ENCODE measurements around the gene TMEM114. TPM values are rescaled to one million over a fixed set of nuclear protein-coding genes. Genes with fewer than 3 reads are reported as not detected.

The TMEM114 gene
- polyA plus RNA-seq, 3 donors, result 0.18 to 0.21 TPM; not detected in 1

DNA sequence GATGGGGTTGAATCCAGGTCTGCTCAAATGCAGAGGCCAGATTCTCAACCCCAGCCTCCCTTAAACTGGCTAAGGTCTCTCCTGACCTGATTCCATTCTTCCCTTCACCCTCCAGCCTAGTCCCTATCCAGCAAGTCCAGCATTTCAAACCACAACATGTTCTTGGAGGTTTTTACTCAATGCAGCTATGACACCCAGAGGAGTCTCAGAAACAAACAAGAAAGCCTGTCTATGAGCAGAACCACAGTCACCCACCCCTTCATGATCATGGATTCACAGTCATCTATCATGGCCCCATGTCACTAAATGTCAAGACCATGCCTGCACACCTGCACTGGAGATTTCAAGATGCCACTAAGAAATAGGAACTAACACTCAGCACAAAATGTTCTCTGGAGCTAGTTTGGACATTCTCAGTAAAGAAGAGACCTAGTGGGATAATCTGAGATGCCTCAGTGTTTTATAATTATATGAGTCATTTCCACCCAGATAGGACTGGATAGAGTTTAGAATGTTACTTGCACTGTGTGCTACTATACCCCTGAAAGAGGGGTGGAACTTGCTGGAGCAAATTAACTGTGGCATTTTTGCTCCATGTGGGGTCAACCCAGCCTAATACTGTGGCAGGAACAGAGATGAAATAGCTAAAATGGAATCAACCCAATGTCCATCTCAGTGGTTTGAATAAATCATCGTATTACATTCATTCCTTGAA lies 21.7 kb upstream of the TMEM114 start:
- DNase-seq, result no peak

DNA sequence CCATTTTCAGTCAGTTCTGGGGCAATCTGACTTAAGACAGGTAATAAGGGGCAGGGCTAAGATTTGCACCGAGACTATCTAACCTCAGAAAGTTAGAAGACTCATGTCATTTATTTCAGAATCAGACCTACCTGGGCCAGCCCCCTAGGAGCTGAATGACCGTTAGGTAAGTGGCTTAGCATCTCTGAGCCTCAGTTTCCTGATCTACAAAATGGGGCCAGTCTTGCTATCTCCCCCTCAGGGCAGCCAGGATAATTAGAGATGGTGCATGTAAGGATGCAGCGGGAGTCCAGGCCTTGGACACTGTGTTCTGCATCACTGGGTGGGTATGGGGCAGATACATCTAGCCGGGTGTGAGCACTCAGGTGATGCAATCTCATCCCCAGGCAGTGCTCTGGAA lies 20.8 kb upstream of the TMEM114 start:
- no peak for DNase-seq

DNA sequence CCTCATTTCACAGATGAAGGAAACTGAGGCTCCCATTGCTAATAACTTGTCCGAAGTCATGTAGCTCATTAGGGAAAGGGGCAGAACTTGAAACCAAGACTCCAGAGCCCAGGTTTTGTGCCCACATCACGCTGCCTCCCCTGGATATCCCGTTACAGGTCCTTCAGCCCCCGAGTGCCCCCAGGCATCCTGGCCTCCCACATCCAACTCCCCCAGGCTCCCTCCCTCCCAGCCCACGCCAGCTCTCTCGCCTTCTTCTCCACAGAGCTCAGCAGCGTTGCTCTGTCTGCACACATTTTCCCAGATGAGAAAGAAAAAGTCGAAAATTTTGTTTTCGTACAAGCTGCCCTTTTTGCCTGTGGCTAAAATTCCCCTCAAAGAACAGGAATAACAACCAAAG lies 16.9 kb upstream of the TMEM114 start:
- DNase-seq, result no peak

DNA sequence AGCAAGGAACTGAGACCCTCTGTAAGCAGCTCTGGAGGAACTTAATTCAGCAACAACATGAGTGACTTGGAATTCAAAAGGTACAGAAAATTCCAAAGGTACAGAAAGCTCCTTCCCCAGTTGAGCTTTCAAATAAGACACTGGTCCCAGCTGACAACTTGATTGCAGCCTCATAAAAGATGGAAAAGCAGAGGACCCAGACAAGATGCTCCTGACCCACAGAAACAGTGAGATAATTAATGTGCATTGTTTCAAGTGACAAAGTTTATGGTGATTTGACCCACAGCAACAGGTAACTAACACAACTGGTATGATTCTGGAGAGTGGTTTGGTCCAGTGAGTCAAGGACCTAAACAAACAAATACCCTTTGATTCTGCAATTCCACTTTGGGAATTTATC lies 15.2 kb upstream of the TMEM114 start:
- no peak for DNase-seq

DNA sequence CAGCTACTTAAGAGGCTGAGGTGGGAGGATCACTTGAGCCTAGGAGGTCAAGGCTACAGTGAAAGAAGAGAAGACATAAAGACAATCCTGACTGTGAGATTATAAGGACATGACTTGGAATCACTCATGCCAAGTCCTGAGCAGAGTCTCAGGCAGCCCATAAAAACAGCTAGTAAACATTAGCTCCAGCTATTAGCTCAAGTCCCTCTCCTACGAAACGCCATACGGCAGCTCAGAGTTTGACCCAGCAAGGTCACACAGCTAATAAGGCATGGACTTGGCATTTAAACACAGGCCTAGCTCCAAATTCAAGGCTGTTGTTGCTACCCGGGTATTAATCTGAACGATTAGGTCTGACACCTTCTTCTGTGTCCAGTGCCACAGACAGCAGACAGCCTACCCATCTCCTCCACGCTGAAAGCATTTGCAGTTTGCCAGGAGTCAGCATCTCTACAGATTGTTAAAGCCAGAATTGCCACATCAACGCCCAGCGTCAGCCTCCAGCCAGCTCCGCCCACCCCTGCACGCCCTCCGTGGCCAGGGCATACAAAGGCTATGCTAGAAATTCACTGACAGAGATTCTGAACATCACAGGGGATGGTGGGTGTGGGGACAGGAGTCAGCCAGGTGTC lies 9.9 kb upstream of the TMEM114 start:
- no peak for DNase-seq

DNA sequence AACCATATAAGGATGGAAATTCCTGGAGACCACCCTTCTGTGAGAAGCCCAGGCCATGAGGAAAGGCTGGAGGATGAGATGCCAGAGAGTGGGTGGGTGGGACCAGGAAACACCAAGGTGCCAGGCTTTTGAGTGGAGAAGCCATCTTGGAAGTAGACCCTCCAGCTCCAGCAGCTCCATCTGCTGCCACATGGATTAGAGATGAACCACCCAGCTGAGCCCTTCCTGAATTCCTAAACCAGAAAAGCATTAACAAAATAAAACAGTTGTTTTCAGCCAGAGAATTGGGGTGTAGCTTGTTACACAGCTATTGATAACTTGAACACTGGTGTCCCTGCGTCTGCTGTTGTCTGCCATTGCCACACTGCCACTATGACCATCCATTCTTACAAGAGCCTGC lies 6.3 kb upstream of the TMEM114 start:
- DNase-seq, result no peak

DNA sequence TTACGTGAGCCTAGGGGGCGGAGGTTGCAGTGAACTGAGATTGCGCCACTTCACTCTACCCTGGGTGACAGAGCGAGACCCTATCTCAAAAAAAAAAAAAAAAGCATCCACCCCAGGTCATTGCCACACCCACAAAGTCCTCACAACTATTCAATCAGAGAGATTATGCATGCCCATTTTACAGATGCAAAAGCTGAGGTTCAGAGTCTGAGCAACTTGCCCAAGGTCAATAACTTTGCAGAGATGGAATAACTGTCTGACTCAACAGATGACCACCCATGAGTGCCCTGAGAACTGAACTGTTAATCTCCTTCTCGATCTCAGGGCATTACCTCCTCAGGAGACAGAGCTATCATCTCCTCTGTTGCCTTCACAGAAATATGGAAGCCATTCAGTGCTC lies 5.5 kb upstream of the TMEM114 start:
- DNase-seq, result no peak

DNA sequence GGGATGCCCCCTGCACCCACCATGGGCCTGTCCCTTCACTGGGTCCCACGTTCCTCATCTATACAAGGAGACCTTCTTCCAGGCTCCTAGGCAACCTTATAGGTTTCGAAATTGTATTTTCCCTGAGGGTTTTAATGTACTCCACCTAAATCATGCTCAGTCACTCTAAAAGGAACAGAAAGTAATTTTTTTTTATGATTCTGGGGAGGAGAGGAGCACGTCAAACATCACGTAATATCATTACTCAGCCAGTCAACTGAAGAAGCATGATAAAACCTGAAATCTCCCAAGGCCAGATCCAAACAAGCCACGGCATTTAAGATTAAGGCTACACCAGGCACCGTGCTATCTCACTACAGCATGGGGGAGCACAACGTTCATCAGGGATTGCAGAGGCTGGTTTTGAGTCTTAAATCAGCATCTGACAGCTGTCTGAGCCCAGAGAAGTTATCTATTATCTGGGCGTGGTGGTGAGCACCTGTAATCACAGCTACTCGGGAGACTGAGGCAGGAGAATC lies 3.9 kb upstream of the TMEM114 start:
- DNase-seq, result no peak

DNA sequence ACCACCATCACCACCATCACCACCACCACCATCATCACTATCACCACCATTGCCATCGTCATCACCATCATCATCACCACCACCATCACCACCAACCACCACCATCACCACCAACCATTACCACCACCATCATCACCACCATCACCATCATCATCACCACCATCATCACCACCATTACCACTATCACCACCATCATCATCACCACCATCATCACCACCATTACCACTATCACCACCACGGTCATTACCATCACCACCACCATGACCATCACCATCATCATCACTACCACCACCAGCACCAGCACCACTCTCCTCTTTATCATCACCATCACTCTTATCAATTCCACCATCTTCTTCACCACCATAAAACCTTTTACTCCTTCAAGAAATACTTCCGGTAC lies 1.1 kb upstream of the TMEM114 start:
- no peak for DNase-seq

DNA sequence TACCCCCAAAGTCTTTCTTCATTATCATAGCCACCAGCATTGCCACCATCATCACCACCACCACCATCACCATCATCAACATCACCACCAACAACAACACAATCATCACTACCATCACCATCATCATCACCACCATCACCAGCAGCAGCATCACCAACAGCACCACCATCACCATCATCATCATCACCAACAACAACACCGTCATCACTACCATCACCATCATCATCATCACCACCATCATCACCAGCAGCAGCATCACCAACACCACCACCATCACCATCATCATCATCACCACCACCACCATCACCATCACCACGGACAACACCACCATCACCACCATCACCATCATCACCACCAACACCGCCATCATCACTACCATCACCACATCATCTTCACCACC lies 500 bp upstream of the TMEM114 start:
- DNase-seq, result no peak

DNA sequence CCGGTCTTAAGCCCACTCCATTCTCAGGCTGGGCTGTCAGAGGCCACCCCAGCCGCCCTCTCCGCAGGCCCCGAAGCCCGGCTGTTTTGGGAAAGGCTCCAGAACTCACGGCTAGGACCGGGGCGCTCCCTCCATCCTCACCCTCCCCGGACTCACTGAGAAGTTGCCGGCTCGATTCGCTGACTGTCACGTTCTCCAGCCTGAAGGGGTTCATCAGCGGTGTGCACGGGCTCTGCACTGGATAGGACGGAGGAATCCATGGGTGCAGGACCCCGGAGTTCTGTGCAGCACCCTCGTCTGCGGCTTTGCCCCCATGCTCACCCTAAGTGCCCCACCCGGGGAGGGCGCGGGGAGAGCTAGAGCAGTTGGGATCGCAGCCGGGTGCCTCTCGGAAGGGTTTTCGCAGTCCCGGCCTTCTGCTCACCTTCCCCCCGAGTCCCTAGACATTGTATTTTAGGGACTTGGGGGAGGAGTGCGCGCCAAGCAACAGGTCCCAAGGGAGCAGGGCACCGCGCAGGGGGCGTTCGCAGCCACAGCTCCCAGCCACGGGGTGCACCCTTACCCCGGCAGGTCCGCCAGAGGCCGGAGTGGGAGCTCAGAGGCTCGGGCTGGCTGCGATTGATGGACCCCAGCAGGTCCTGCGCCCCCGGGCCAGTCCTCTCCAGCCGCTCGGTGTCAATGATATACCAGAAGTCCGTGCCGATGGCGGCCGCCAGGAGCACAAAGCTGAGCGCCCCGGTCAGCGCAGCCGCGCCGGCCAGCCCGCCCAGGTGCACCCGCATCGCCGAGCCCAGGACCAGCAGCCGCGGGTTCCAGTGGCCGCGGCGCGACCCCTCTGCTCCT lies 1.0 kb downstream of the TMEM114 start:
- DNase-seq, result no peak

DNA sequence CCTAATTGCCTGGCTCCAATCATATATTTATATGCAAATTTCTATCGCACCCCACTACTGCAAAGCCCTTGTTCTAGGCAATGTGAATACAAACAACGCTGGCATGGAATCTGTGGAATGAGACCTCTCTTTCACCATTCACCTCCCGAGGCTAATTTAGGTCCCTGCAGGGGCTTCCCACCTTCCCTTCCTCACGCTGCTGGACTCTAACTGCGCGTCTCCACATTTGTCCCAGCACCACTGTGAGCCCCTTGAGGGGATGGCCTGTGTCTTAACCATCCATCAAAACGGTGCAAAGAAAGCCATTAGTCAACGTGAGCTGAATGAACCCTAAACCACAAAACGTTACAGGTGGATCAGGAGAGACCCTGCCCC lies 1.6 kb downstream of the TMEM114 start:
- no peak for DNase-seq

DNA sequence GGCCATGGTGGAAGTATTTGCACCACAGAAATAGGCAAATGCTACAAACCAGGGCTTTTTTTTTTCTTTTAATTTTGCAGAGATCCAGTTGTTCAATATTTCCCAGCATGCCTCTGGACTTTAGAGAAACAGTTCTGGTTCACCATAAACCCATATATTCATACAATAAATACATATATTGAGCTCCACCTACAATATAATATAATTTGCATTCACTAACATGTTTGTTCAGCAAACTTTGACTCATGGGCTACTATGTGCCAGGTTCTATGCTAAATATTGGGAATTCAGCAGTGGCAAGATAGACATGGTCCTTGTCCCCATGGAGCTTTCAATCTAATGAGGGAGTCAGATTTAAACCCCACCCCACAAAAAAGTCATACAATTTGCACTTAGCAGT lies 3.2 kb downstream of the TMEM114 start:
- no peak for DNase-seq

DNA sequence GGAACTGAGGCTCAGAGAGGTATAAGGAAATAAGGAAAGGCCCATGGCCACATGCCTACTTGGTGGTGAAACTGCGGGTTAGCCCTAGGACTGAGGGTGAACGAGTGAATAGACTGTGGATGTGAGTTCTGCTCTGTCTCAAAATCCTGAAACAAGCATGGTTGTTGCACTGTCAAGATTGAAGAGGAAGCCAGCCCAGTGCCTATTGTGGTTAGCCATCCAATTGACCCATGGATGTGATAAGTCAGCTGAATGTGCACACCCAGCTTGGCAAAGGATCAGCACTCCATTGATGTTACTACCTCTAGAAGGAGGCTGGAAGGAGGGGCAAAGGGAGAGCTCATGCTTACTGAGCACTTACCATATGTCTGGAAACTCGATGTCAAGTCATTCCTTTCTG lies 4.5 kb downstream of the TMEM114 start:
- DNase-seq, result no peak

DNA sequence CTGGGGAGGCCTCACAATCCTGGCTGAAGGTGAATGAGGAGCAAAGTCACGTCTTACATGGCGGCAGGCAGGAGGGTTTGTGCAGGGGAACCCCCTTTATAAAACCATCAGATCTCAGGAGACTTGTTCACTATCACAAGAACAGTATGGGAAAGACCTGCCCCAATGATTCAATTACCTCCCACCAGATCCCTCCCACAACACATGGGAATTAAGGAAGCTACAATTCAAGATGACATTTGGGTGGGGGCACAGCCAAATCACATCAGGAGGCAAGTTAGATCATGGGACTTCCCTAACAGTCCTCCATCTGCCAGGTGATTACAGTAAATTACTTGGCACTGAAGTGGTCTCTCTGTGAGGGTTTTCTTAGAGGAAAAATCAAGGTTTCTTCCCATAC lies 5.3 kb downstream of the TMEM114 start:
- DNase-seq, result no peak

DNA sequence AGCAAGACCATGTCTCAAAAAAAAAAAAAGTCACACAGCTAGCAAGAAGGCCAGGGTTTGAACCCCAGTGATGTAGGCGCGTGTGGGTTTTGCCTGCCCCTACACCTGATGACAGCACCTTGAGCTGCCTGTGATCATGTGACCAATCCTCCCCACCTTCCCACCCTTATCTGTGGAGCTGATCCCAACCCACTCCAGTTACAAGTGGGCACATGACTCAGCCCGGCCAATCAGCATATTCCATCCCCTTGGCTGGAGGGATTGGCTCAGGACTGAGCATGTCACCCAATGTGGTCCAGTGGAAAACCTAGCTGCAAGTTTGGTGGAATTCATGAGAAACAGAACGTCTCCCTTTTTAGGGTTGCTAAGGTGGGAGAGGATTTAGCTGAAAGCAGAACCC lies 6.6 kb downstream of the TMEM114 start:
- DNase-seq, result no peak

DNA sequence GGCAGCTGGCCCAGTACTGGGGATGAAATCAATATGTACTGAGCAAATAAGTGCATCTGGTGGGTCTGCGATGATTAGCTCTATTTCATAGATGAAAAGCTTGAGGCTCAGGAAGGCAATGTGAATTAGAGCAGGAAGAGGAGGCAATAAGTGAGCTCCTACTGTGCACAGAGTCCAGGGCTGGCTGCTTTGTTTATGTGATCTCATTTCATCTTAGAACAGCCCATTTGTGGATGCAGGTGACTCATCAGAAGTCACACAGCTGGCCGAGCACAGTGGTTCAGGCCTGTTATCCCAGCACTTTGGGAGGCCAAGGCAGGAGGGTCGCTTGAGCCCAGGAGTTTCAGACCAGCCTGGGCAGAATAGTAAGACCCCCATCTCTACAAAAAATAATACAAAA lies 7.1 kb downstream of the TMEM114 start:
- DNase-seq, result no peak

DNA sequence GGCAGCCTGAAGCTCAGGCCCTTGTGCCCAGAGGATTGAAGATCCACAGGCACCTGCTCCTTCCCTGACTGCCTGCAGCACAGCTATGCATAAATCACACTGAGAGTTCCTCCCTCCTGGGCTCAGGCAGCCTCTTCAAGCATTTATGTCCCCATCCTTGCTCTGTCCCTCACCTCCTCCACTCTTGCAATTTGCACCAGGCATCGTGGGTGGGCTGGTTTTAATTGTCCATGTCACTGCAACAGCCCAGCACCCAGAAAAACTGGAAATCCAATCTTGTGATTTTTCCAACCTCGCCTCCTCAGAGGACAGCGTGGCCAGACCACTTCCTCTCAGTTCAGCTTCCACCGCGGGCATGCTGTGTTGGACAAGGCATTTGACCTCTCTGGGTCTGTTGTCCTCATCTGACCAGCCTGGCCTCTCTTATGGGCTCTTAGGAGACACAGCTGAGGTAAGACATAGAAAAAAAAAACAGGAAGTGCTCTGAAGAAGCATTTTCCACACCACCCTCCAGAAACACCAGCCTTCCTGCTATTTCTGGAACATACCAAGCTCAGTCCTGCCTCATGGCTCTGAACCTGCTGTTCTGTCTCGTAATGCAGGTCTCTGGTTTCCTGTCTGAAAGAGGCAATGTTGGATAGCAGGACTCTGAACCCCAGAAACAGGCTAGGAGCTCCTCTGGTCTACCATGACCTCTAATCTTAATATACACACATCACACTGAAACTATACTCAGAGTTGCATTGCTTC lies 8.3 kb downstream of the TMEM114 start:
- DNase-seq, result peak; percentile 76

DNA sequence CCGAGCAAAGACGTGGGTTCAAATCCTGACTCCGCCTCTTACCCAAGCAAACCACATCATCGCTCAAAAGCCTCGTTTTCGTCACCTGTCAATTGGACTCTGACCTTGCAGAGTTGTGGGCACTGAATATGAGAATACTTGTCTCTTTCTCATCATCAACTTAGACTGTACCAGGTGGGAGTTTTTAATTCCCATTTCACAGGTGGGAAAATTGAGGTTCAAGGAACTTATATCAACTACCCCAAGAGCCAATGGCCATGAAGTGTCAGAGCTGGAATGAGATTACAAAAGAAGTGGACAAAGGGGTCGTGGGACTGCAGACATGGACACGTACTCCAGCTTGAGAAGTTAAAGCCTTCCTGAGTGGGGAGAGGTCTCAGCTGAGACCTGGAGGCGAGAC lies 10.8 kb downstream of the TMEM114 start:
- no peak for DNase-seq

DNA sequence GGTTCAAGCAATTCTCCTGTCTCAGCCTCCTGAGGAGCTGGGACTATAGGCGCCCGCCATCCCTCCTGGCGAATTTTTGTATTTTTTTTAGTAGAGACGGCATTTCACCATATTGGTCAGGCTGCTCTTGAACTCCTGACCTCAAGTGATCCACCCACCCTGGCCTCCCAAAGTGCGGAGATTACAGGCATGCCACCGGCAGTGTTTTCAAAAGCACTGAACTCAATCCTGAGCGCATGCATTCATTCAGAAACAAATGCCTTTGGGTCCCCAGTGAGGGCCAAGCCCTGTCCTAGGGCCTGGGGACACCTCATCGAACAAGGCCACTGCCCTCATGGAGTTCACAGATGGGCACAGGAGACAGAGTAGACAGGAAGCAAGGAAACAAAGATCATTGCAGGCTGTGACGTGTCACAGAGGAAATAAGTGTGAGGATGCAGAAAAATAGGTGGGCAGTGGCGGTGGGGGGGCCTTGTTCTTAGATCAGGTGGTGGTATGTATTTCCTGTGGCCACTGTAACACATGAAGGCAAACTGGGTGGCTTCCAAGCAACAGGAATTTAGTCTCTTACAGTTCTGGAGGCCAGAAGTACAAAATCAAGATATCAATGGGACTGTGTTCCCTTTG lies 12.5 kb downstream of the TMEM114 start:
- DNase-seq, result no peak

DNA sequence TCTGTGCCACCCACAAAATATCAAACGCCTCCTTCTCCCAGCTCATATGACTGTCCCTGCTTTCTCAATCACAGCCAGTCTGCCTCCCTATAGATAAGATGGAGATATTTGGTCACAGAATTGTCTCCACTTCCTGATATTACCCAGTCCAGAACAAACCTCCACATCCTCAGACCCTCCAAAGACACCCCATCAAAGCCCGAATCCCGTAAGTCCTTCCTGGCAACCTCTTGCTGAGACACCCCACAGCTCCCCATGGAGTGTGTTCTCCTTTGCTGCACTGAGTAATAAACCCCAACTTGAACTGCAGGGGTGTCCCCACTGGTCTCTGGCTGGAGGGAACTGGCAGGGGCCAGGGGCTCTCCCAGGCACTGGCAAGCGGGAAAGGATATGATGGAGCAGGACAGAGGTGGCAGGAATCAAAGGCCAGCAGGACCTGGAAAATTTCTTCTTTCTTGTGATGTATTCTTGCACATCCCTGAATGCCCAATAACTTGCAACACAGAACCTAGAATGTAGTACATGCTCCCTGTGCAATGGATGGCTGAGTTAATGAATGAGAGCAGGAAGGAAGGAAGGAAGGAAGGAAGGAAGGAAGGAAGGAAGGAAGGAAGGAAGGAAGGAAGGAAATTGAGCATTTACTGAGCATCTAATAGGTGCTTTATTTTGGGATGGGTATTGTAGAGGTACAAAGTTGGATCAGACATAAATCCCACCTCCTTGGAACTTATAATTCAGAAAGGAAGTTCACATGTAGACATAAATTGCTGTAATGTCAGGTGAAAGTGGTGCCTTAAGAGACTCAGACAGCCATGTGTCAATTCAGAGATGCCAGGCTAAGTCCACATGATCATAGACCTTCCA lies 13.9 kb downstream of the TMEM114 start:
- no peak for DNase-seq
